HG02884 (cell line): ENCODE results near the gene HBG1.

ENCODE experiments used
- ATAC-seq: cut with Tn5 transposase; IDR thresholded peaks from one replicate; pipeline ENCODE4 v1.9.1; 2021; ENCODE audit warnings: mild to moderate bottlenecking, moderate library complexity; ENCODE audit not compliant: unreplicated experiment

HBG1 gene

GRCh38 chr11:5229356-5229755, 20.3 kb downstream of the HBG1 start:
- no peak for ATAC-seq

GRCh38 chr11:5228124-5228523, 21.5 kb downstream of the HBG1 start:
- ATAC-seq, result no peak

- ATAC-seq, result no peak
These were observed 22.0 kb downstream of the HBG1 start for GRCh38 chr11:5227681-5228080.

- no peak for ATAC-seq
These were observed 22.8 kb downstream of the HBG1 start, which contains the start of gene HBB for GRCh38 chr11:5226732-5227310. Gene HBB (minus strand): TSS chr11:5227071. CDS start chr11:5227021, 50 bp downstream.

- no peak for ATAC-seq
These were observed 24.2 kb downstream of the HBG1 start for GRCh38 chr11:5225480-5225871.

GRCh38 chr11:5224538-5225479, 24.8 kb downstream of the HBG1 start:
- no peak for ATAC-seq

- no peak for ATAC-seq
These were observed 26.0 kb downstream of the HBG1 start for GRCh38 chr11:5223686-5224085.

GRCh38 chr11:5223146-5223545, 26.5 kb downstream of the HBG1 start:
- ATAC-seq, result no peak

GRCh38 chr11:5210376-5210885, 39.2 kb downstream of the HBG1 start:
- no peak for ATAC-seq

GRCh38 chr11:5204787-5205186, 44.9 kb downstream of the HBG1 start:
- ATAC-seq, result peak; percentile 87

- no peak for ATAC-seq
These were observed 46.3 kb downstream of the HBG1 start for GRCh38 chr11:5203366-5203765.

- ATAC-seq, result no peak
These were observed 49.1 kb downstream of the HBG1 start, which contains the start of gene OR51V1 for GRCh38 chr11:5200582-5200981. Gene OR51V1 (minus strand): TSS chr11:5200682. CDS start chr11:5200682, 0 bp downstream.

- ATAC-seq, result no peak
These were observed 51.4 kb downstream of the HBG1 start for GRCh38 chr11:5198285-5198684.
